IPS-NIHi7 (cell line): ENCODE results near the gene LMBRD2.
A peak's percentile ranks its signal among the peaks of the same experiment; 100 is the strongest.

Experiments used
- DNase-seq: peaks from one replicate; pipeline ENCODE4 v3.0.0; 2012; ENCODE audit warnings: mixed read lengths; ENCODE audit errors: extremely low spot score

Gene LMBRD2

GRCh38 chr5:36108758-36109460 is 42.8 kb downstream of the LMBRD2 start:
- no peak for DNase-seq

DNA sequence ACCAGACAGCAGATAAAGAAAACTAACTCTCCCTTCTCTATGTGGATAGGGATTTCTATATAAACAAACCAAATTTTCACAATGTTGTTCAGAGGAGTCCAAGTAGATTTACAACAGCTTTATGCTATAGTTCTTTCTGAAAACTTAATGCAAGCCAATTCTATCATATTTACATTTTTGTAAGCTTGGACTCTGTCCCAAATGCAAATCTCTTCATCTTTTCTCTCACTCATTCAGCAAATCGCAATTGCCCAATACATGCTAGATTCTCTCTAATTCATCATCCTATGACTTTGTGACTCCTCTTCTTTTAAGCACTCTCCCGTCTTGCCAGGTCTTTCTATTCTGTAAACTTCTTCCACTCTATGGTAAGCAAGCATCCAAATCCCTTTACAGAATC is 45.9 kb downstream of the LMBRD2 start:
- DNase-seq = no peak

DNA sequence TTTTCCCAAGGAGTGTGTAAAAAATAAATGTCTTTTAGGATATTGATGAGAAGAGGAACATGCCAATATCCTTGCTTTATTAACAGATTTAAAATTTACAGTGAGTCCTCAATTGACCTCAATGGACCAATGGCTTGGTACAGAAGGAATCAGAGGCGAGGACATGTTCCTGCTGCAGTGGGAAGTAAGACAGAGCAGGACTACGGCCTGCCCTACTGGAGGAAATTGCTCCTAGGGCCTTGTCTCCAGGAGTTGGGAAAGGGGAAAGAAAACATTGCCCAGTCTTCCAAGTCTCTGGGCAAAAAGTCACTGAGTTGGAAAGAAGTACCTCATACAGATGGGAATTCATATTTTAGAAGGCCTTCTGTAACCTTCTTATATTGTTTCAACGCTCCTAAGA is 51.9 kb downstream of the LMBRD2 start:
- DNase-seq = no peak

GRCh38 chr5:36096486-36096885 is 55.2 kb downstream of the LMBRD2 start:
- DNase-seq = no peak

- peak; percentile 51 for DNase-seq
Observed at GRCh38 chr5:36089989-36090388, 61.7 kb downstream of the LMBRD2 start.

DNA sequence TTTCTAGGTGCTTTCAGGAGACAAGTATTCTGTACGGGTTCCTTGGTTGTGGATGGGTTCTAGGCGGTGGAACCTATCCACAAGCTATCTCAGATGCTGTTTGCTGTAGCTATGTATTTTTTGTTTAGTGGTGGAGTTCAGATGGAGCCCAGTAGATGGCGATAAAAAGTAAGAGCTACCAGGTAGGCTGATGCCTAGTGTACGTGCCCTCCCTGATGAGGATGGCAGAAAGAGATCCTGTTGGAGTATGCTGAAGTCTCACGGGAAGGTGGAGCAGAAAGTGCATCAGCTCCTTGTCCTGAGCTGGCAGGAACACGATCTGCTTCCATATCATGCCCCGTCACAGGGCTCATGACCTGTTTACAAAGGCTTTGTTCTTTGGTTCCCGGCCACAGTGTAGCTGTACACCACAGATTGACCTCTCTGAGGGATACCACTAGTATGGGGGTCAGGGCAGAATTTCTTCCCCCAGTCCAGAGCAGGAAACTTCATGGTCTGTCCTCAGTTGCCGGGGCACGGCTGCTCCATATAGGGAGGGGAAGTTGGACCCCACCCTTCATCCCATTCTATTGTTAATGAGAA is 72.4 kb downstream of the LMBRD2 start:
- DNase-seq = peak; percentile 84

- no peak for DNase-seq
Observed at GRCh38 chr5:36078430-36078829, 73.3 kb downstream of the LMBRD2 start.

DNA sequence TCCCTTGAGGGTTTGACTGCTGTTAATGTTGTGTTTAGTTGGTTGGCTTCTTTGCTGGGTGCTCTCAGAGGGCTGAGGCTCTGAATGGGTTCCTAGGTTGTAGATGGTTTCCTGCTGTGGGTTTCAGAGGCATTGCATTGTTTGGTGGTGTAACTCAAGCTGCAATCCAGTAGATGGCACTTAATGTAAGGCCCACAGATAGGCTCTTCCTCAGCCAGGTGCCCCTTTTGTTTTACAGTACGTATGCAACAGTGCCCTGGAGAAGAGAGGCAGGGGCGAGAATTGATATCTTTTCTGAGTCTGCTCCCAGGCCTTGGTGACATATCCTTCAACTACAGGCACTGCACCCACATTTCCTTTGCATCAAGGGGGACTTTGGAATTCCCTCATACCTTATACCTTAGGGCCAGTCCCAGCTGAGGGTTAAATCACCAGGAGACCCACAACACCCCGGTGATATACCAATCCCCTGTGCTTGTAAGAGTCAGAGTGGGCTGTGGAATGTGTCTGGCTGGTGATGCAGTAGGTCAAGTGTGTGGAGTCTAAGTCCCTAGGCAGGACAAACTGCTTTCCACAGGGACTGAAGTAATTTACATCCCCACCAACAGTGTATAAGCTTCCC is 78.0 kb downstream of the LMBRD2 start:
- DNase-seq = peak; percentile 58

DNA sequence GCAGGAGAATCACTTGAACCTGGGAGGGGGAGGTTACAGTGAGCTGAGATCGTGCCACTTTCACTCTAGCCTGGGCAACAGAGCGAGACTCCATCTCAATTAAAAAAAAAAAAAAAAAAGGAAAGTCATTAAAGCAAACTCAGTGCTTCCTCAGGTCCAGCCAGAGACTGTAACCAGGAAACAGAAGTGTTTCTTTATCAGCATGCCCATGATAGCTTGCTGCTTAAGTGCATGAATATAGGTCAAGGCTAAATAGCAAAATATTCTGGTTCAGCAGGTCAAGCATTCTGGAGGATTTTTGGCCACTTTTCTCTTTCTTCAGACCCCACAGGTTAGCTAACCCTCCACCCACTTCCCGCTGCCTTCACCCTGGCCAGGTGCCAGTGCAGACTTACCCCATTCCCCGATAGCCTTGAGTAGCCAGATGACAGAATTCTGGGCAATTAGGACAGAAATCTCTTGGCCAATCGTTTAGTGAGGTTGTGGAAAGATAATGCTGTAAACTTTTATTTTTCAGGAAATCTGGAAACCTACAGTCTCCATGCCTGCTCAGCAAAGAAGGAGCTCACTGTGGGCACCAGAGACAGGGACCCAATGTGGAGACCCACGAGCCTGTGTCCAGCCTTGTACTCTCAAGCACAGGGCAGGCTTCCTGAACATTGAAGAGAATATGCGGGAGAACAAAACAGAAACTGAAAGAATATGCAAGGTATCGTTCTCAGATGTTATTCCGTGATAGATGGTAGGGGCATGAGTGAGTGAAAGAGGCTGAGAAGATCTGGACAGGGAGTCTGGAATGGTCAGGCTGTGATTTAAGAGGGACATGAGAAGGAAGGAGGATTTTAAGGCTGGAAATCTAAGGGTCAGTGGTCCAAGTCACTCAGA is 80.8 kb downstream of the LMBRD2 start:
- DNase-seq = no peak

DNA sequence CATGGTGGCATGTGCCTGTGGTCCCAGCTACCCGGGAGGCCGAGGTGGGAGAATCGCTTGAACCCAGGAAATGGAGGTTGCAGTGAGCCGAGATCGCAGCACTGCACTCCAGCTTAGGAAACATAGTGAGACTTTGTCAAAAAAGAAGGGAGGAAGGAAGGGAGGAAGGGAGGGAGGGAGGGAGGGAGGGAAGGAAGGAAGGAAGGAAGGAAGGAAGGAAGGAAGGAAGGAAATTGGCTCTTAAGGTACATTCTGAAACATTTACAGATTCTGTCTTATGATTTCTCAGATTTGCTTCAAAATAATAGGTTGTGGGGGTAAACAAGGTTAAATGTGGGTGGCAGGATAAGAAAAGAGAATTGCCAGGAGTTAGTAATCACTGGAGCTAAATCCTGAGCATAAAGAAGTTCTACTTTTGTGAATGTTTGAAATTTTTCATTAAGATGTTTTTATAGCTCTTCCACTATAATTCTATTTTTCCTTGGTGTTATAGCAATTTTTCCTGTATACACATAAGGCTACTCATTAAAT is 82.9 kb downstream of the LMBRD2 start:
- DNase-seq = no peak

DNA sequence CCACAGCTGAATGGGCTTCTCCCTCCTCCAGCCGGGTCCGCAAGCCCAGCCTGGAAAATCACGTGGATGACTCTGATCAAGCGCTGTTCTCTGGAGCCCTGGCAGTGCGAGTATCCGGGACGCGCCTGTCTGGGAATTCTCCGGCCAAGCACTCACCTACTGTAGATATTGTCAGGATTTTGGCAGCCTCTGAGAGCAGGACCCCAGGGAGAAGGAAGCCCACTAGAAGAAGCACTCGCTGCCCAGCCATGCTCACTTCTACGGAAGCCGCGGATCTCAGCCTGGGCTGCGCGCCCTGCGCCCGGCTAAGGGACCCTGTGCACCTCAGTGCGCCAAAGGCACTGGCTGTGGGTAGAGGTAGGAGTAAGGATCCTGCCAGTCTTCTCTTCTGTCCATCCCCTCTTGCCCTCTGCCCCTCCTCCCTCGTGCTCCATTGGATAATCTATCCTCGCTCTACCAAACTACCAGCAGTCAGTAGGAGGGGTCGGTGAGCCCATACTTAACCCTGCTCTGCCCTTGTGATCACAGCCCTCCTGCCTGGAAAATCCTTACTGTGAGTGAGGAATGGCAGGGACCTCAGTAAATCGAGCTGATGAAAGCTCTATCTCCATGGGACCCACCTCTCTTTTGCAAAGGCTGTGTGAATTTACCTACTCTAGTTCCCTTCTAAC is 85.0 kb downstream of the LMBRD2 start, which contains the start of gene UGT3A2:
UGT3A2 (minus strand) TSS at position 343 of the 671 bp plus-strand sequence; CDS start at position 250, 93 bp downstream.
- peak; percentile 84 for DNase-seq

GRCh38 chr5:36066001-36066539 is 85.6 kb downstream of the LMBRD2 start:
- DNase-seq = peak; percentile 24

DNA sequence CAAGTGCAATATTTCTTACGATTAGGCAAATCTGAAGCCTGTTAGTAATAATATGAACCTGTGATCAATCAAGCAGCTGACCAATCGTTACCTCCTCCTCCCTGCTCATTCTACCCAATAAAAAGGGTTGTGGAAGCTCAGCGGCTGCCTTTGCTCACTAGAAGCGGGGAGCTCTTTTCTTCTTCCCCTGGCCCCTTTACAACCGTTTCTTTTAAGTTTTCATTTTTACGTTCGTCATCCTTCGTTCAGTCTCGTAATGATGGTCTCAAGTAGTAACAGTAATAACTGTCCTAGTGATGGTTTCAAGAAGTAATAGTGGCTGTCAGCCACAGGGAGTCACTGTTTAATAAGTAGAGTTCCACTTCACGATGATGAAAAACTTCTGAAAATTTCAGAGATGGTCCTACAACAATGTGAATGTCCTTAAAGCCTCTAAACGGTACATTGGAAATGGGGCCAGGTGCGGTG is 91.2 kb downstream of the LMBRD2 start:
- no peak for DNase-seq

GRCh38 chr5:36059571-36060419 is 91.9 kb downstream of the LMBRD2 start:
- no peak for DNase-seq

DNA sequence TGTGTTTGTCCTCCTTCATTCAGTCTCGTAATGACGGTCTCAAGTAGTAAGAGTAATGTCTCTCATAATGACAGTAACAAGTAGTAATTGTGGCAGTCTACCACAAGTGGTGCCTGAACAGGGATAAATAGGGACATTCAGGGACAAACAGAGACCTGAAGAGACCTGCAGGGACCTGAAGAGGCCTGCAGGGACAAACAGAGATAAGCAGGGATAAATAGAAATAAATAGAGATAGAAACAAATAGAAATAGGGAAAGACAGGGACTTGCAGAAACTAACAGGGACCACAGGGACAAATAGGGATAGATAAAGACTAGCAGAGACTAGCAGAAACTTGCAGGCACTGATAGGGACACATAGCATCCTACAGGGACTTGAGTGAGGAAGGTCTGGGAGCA is 92.9 kb downstream of the LMBRD2 start:
- no peak for DNase-seq

GRCh38 chr5:36057386-36057785 is 94.3 kb downstream of the LMBRD2 start:
- no peak for DNase-seq

GRCh38 chr5:36056422-36056821 is 95.3 kb downstream of the LMBRD2 start:
- no peak for DNase-seq

DNA sequence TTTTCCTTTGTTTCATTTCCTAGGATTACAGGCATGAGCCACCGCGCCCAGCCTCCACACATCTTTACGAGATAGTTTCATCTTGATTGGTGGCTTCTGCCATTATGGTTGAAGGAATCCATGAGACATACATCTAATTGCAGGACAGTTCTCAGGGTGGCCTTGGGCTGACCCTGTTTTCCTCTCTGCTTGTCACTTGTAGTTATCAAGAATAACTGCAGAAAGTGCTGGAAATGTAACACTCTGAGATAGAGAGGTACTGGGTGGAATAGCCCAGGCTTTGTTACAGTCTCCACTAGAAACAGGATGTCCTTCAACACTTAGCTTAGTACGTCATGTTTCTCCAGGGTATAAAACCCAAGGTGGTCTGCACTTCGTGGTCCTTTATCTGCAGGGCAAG is 95.7 kb downstream of the LMBRD2 start:
- DNase-seq = no peak

- DNase-seq = no peak
Observed at GRCh38 chr5:36054647-36055046, 97.0 kb downstream of the LMBRD2 start.

GRCh38 chr5:36052538-36052937 is 99.1 kb downstream of the LMBRD2 start:
- no peak for DNase-seq
